Panc1 (cell line): ENCODE results near the gene C15orf39. TPM values are rescaled to one million over a fixed set of nuclear protein-coding genes. Genes with fewer than 3 reads are reported as not detected.

Experiments used
- ATAC-seq: fragments of 200-7000 bp; cut with Tn5 transposase; 2 replicates; pipeline ENCODE4 v1.9.1; 2020; ENCODE audit warnings: mild to moderate bottlenecking, moderate library complexity
- BruUV-seq: library from RNA; stranded (reverse); fragments of 400-500 nt; replicated peaks from 2 replicates; lab custom pipeline; 2021; lab: Mats Ljungman, UMichigan
- CTCF ChIA-PET: fragments of 300-600 bp; sonication (Branson Sonifier 250); formaldehyde crosslinking; loops from one replicate; lab custom pipeline; 2022; ENCODE audit warnings: antibody characterized with exemption; lab: Charles Lee
- POLR2A ChIA-PET: fragments of 300-600 bp; sonication (Branson Sonifier 250); formaldehyde crosslinking; loops from one replicate; lab custom pipeline; 2022; ENCODE audit warnings: antibody characterized with exemption; lab: Charles Lee
- DNase-seq: peaks from one replicate; pipeline ENCODE4 v3.0.0-alpha.2; 2010; ENCODE audit warnings: low read depth, low spot score
- H3K27ac ChIP-seq: 2 replicates; pipeline ENCODE4 v1.5.1; 2011; ENCODE audit warnings: mild to moderate bottlenecking, low read length, inconsistent platforms
- H3K27me3 ChIP-seq: fragments of 200-500 bp; sonication (Bioruptor generic); 2 replicates; pipeline ENCODE4 v1.6.0; 2014; ENCODE audit warnings: low read length, inconsistent platforms; ENCODE audit not compliant: control insufficient read depth, insufficient read depth
- H3K36me3 ChIP-seq: fragments of 200-500 bp; sonication (Bioruptor generic); 2 replicates; pipeline ENCODE4 v1.5.1; 2014; ENCODE audit warnings: inconsistent platforms, mild to moderate bottlenecking, low read length, moderate library complexity; ENCODE audit not compliant: control insufficient read depth, insufficient read depth
- H3K4me1 ChIP-seq: 2 replicates; pipeline ENCODE4 v1.5.1; 2011; ENCODE audit warnings: inconsistent platforms, mild to moderate bottlenecking, low read length, moderate library complexity; ENCODE audit not compliant: control insufficient read depth, insufficient read depth
- H3K4me3 ChIP-seq, 2 experiments: 2 replicates each; pipeline ENCODE4 v1.5.1; 2011 to 2012; ENCODE audit warnings: low read depth in 2 of 2, low read length in 2 of 2, mild to moderate bottlenecking in 2 of 2, inconsistent platforms in 1 of 2, moderate library complexity in 1 of 2
- H3K9me3 ChIP-seq: fragments of 200-500 bp; sonication (Bioruptor generic); 2 replicates; pipeline ENCODE4 v1.5.1; 2014; ENCODE audit warnings: low read depth, mild to moderate bottlenecking, inconsistent platforms, low read length, moderate library complexity; ENCODE audit not compliant: control insufficient read depth, insufficient read depth
- POLR2AphosphoS5 ChIP-seq: IDR thresholded peaks from 2 replicates; pipeline ENCODE4 v1.6.1; 2012; ENCODE audit warnings: mild to moderate bottlenecking, low read depth, low read length, moderate library complexity
- SIN3A ChIP-seq: IDR thresholded peaks from 2 replicates; pipeline ENCODE4 v1.6.1; 2012; ENCODE audit warnings: low read depth, mild to moderate bottlenecking, low read length, moderate library complexity, borderline replicate concordance; ENCODE audit not compliant: insufficient read depth
- TCF7L2 ChIP-seq: IDR thresholded peaks from 2 replicates; pipeline ENCODE4 v1.6.1; 2011; ENCODE audit warnings: mild to moderate bottlenecking, low read depth, low read length, inconsistent platforms
- in situ Hi-C: cut with HindIII; loops from 2 replicates; pipeline ENCODE4 v1.10.0; 2016; ENCODE audit warnings: low sequenced_read_pairs, low pct_unique_long_range_greater_than_20kb
- intact Hi-C: fragments of 100-400 bp; cut with micrococcal nuclease; formaldehyde crosslinking; loops from one replicate; pipeline ENCODE4 v1.10.0; 2022; ENCODE audit not compliant: unreplicated experiment
- total RNA-seq: library from RNA; stranded (reverse); gene quantifications from one replicate; pipeline ENCODE4 v1.2.1, GENCODE V29; 2021; ENCODE audit not compliant: unreplicated experiment
- TF ChIP-seq, protein P1 (sequence below): fragments of 450-650 bp; IDR thresholded peaks from 2 replicates; pipeline ENCODE4 v1.5.1; 2017; ENCODE audit warnings: mild to moderate bottlenecking
- TF ChIP-seq, protein P2 (sequence below), 2 experiments: IDR thresholded peaks; 2 replicates each; pipeline ENCODE4 v1.6.1; 2011 to 2012; ENCODE audit warnings: low read depth in 2 of 2, control low read depth in 1 of 2, low read length in 1 of 2, mild to moderate bottlenecking in 1 of 2, moderate library complexity in 1 of 2; ENCODE audit not compliant: insufficient read depth in 1 of 2

The C15orf39 gene
- total RNA-seq, 1 experiment from 2014 or later, result 17.6 TPM

- in situ Hi-C loops, result no loop called here
- POLR2A ChIA-PET, result interaction anchor here (1.0 kb wide), 1 partner anchor 250 kb away, joined by 3 read pairs; no protein-coding TSS in a partner anchor
These were observed 2.8 kb downstream of the C15orf39 start for GRCh38 chr15:75204340-75205063.

DNA sequence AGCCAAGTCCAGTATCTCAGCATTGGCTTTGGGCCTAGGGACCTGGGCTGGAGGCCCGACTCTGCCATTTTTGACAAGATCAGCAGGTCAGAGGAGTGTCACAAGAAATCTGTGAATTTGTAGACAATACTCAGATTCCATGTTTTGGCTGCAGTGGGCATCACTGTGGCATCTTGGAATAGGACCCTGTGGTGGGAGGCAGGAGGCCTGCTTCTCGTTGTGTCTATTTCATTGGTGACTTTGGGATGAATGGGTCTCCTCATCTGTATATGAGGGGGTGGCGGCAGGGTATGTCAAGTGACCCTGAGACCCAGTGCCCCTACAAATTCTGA, 3.3 kb downstream of the C15orf39 start:
- no peak for TF ChIP-seq TCF7L2
- no peak for TF ChIP-seq SIN3A
- TF ChIP-seq, protein P1, sequence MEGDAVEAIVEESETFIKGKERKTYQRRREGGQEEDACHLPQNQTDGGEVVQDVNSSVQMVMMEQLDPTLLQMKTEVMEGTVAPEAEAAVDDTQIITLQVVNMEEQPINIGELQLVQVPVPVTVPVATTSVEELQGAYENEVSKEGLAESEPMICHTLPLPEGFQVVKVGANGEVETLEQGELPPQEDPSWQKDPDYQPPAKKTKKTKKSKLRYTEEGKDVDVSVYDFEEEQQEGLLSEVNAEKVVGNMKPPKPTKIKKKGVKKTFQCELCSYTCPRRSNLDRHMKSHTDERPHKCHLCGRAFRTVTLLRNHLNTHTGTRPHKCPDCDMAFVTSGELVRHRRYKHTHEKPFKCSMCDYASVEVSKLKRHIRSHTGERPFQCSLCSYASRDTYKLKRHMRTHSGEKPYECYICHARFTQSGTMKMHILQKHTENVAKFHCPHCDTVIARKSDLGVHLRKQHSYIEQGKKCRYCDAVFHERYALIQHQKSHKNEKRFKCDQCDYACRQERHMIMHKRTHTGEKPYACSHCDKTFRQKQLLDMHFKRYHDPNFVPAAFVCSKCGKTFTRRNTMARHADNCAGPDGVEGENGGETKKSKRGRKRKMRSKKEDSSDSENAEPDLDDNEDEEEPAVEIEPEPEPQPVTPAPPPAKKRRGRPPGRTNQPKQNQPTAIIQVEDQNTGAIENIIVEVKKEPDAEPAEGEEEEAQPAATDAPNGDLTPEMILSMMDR, result no peak; the same call in 1 of the 2 replicates
- no peak for TF ChIP-seq POLR2AphosphoS5
- TF ChIP-seq, protein P2, sequence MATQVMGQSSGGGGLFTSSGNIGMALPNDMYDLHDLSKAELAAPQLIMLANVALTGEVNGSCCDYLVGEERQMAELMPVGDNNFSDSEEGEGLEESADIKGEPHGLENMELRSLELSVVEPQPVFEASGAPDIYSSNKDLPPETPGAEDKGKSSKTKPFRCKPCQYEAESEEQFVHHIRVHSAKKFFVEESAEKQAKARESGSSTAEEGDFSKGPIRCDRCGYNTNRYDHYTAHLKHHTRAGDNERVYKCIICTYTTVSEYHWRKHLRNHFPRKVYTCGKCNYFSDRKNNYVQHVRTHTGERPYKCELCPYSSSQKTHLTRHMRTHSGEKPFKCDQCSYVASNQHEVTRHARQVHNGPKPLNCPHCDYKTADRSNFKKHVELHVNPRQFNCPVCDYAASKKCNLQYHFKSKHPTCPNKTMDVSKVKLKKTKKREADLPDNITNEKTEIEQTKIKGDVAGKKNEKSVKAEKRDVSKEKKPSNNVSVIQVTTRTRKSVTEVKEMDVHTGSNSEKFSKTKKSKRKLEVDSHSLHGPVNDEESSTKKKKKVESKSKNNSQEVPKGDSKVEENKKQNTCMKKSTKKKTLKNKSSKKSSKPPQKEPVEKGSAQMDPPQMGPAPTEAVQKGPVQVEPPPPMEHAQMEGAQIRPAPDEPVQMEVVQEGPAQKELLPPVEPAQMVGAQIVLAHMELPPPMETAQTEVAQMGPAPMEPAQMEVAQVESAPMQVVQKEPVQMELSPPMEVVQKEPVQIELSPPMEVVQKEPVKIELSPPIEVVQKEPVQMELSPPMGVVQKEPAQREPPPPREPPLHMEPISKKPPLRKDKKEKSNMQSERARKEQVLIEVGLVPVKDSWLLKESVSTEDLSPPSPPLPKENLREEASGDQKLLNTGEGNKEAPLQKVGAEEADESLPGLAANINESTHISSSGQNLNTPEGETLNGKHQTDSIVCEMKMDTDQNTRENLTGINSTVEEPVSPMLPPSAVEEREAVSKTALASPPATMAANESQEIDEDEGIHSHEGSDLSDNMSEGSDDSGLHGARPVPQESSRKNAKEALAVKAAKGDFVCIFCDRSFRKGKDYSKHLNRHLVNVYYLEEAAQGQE (IDR thresholded peaks at IDR 0.05; ENCODE audit: insufficient read depth in 1 of 2, low read depth in 2 of 2, low read length in 1 of 2), result no peak
- ATAC-seq (no peak), DNase-seq (no peak)
- ChIA-PET POLR2A (no interaction called here), CTCF (interaction anchor here (0.7 to 1.3 kb wide), 4 partner anchors 159 to 254 kb away, joined by 3 to 9 read pairs (median 4); no protein-coding TSS in a partner anchor)
- H3K4me1 ChIP-seq, result peaks cover 30% of the 10 kb centered on the region
- H3K4me3 ChIP-seq, result no peak overlapping the region
- H3K9me3 ChIP-seq, result no peaks in the 10 kb centered on the region
- intact Hi-C loops (loop anchor here (2.0 kb wide), 1 partner anchor 176 kb away; no protein-coding TSS in a partner anchor), in situ Hi-C loops (no loop called here)
- no peaks in the 10 kb centered on the region for H3K27me3 ChIP-seq
- no peaks in the 10 kb centered on the region; the same call in 1 of the 2 replicates for H3K36me3 ChIP-seq
- no peak overlapping the region for H3K27ac ChIP-seq
- BruUV-seq, result no TSS peak

More at GRCh38 chr15:75204340-75205063, 2.8 kb downstream of the C15orf39 start:
- H3K27me3 ChIP-seq, result no peaks in the 10 kb centered on the region
- BruUV-seq, result no TSS peak
- H3K27ac ChIP-seq, result peak overlapping the region; percentile 86; the same call in 1 of the 2 replicates
- peak; percentile 74 for DNase-seq
- ATAC-seq, result peak; percentile 80
- intact Hi-C loops, result loop anchor here (2.0 to 5.0 kb wide), 2 partner anchors 176 to 247 kb away; partner anchors contain the start of gene RPP25
- TF ChIP-seq, protein P1, result peak; percentile 97
- no peak for TF ChIP-seq TCF7L2
- TF ChIP-seq, protein P2 (IDR thresholded peaks at IDR 0.05; ENCODE audit: insufficient read depth in 1 of 2, low read depth in 2 of 2, low read length in 1 of 2), result peak in 1 of 2 experiments; percentile 62; a peak in 1 of 4 replicates
- no peak for TF ChIP-seq POLR2AphosphoS5
- TF ChIP-seq SIN3A, result no peak
- no peaks in the 10 kb centered on the region; the same call in 1 of the 2 replicates for H3K36me3 ChIP-seq
- CTCF ChIA-PET, result interaction anchor here (0.7 to 1.9 kb wide), 5 partner anchors 159 to 253 kb away, joined by 3 to 11 read pairs (median 6); no protein-coding TSS in a partner anchor
- H3K4me3 ChIP-seq, result peak overlapping the region in 1 of 2 experiments; percentile 6; a peak in 1 of 4 replicates
- peaks cover 34% of the 10 kb centered on the region for H3K4me1 ChIP-seq
- no peaks in the 10 kb centered on the region for H3K9me3 ChIP-seq
